ENCODE measurements around the gene ARHGEF17.

The ARHGEF17 gene

GRCh38 chr11:73393479-73394415, 85.7 kb downstream of the ARHGEF17 start:
- DNase-seq (ENCODE audit: low read depth, low spot score) = peak; percentile 91

- no peak for DNase-seq (ENCODE audit: low read depth, low spot score)
Observed at GRCh38 chr11:73394416-73395296, 86.6 kb downstream of the ARHGEF17 start.

- DNase-seq (ENCODE audit: low read depth, low spot score) = no peak
Observed at GRCh38 chr11:73395297-73396208, 87.5 kb downstream of the ARHGEF17 start.

- DNase-seq (ENCODE audit: low read depth, low spot score) = no peak
Observed at GRCh38 chr11:73396251-73396930, 88.3 kb downstream of the ARHGEF17 start.

- DNase-seq (ENCODE audit: low read depth, low spot score) = no peak
Observed at GRCh38 chr11:73396985-73397384, 88.9 kb downstream of the ARHGEF17 start.

GRCh38 chr11:73397468-73398131, 89.5 kb downstream of the ARHGEF17 start:
- no peak for DNase-seq (ENCODE audit: low read depth, low spot score)

GRCh38 chr11:73398132-73398526, 90.1 kb downstream of the ARHGEF17 start:
- DNase-seq (ENCODE audit: low read depth, low spot score) = no peak

GRCh38 chr11:73398721-73399120, 90.6 kb downstream of the ARHGEF17 start:
- no peak for DNase-seq (ENCODE audit: low read depth, low spot score)

- DNase-seq (ENCODE audit: low read depth, low spot score) = no peak
Observed at GRCh38 chr11:73399159-73399590, 91.1 kb downstream of the ARHGEF17 start.

- DNase-seq (ENCODE audit: low read depth, low spot score) = no peak
Observed at GRCh38 chr11:73399636-73400035, 91.6 kb downstream of the ARHGEF17 start.

GRCh38 chr11:73400293-73400692, 92.2 kb downstream of the ARHGEF17 start:
- no peak for DNase-seq (ENCODE audit: low read depth, low spot score)

- peak; percentile 39 for DNase-seq (ENCODE audit: low read depth, low spot score)
Observed at GRCh38 chr11:73401217-73401923, 93.3 kb downstream of the ARHGEF17 start.

- DNase-seq (ENCODE audit: low read depth, low spot score) = no peak
Observed at GRCh38 chr11:73401924-73402833, 94.1 kb downstream of the ARHGEF17 start.

- no peak for DNase-seq (ENCODE audit: low read depth, low spot score)
Observed at GRCh38 chr11:73402834-73403185, 94.7 kb downstream of the ARHGEF17 start.

- no peak for DNase-seq (ENCODE audit: low read depth, low spot score)
Observed at GRCh38 chr11:73403541-73403940, 95.5 kb downstream of the ARHGEF17 start.

- peak; percentile 59 for DNase-seq (ENCODE audit: low read depth, low spot score)
Observed at GRCh38 chr11:73404048-73404447, 96.0 kb downstream of the ARHGEF17 start.

GRCh38 chr11:73404506-73405145, 96.5 kb downstream of the ARHGEF17 start:
- DNase-seq (ENCODE audit: low read depth, low spot score) = no peak

GRCh38 chr11:73405146-73405510, 97.1 kb downstream of the ARHGEF17 start:
- DNase-seq (ENCODE audit: low read depth, low spot score) = no peak

Data from ELF-1 (cell line).